Mesothelial cell of epicardium (in vitro differentiated cells): ENCODE data around the gene ERVV-1. TPM values are rescaled to one million over a fixed set of nuclear protein-coding genes. Genes with fewer than 3 reads are reported as not detected.

Experiments used
- DNase-seq, 2 experiments: peaks; one replicate each; pipeline ENCODE4 v3.0.0; 2021; ENCODE audit warnings: low spot score in 2 of 2; ENCODE audit not compliant: unreplicated experiment in 2 of 2
- H3K27ac Mint-ChIP-seq: 2 replicates; pipeline ENCODE4 v1.8.0; 2021; ENCODE audit warnings: mixed read lengths
- H3K27me3 Mint-ChIP-seq: 2 replicates; pipeline ENCODE4 v1.8.0; 2021; ENCODE audit warnings: low read depth, mixed read lengths
- H3K36me3 Mint-ChIP-seq: 2 replicates; pipeline ENCODE4 v1.8.0; 2021; ENCODE audit warnings: mixed read lengths
- H3K4me1 Mint-ChIP-seq: 2 replicates; pipeline ENCODE4 v1.8.0; 2021; ENCODE audit warnings: mixed read lengths
- H3K4me3 Mint-ChIP-seq: 2 replicates; pipeline ENCODE4 v1.8.0; 2021; ENCODE audit warnings: mild to moderate bottlenecking, moderate library complexity, mixed read lengths
- H3K9me3 Mint-ChIP-seq: 2 replicates; pipeline ENCODE4 v1.8.0; 2021; ENCODE audit warnings: mixed read lengths
- CTCF ChIP-seq: fragments of 200-600 bp; sonication (generic); IDR thresholded peaks from one replicate; pipeline ENCODE4 v1.5.0; 2021; ENCODE audit warnings: antibody characterized with exemption; ENCODE audit not compliant: unreplicated experiment
- total RNA-seq: library from RNA; stranded (reverse); gene quantifications from 3 replicates; pipeline ENCODE4 v1.2.1, GENCODE V29; 2021

The ERVV-1 gene
- total RNA-seq, 1 donor from 2014 or later = 0.13 TPM

GRCh38 chr19:52990759-52991418 is 22.8 kb upstream of the ERVV-1 start:
- Mint-ChIP-seq H3K27ac (no peak overlapping the region), H3K9me3 (peaks cover 19% of the 10 kb centered on the region), H3K27me3 (no peaks in the 10 kb centered on the region), H3K4me3 (no peak overlapping the region), H3K4me1 (peaks cover 16% of the 10 kb centered on the region), H3K36me3 (peaks cover 30% of the 10 kb centered on the region)
- no peak for DNase-seq
- no peak for TF ChIP-seq CTCF

- Mint-ChIP-seq H3K27ac (peak overlapping the region; percentile 97), H3K4me1 (peaks cover 16% of the 10 kb centered on the region), H3K27me3 (no peaks in the 10 kb centered on the region), H3K9me3 (peaks cover 14% of the 10 kb centered on the region), H3K36me3 (peaks cover 24% of the 10 kb centered on the region), H3K4me3 (peak overlapping the region; percentile 90)
- no peak for DNase-seq
- no peak for TF ChIP-seq CTCF
Observed at GRCh38 chr19:52991484-52991883, 22.2 kb upstream of the ERVV-1 start.

- Mint-ChIP-seq H3K9me3 (peaks cover 6% of the 10 kb centered on the region), H3K4me3 (peak overlapping the region; percentile 90), H3K27me3 (no peaks in the 10 kb centered on the region), H3K36me3 (peaks cover 15% of the 10 kb centered on the region), H3K4me1 (peaks cover 16% of the 10 kb centered on the region), H3K27ac (peak overlapping the region; percentile 97)
- no peak for TF ChIP-seq CTCF
- peak; percentile 21 to 54 for DNase-seq
Observed at GRCh38 chr19:52992109-52993004, 21.4 kb upstream of the ERVV-1 start.

GRCh38 chr19:52993342-52994178 is 20.2 kb upstream of the ERVV-1 start:
- TF ChIP-seq CTCF = peak; percentile 98
- Mint-ChIP-seq H3K27me3 (no peaks in the 10 kb centered on the region), H3K27ac (peak overlapping the region; percentile 97), H3K4me1 (peaks cover 16% of the 10 kb centered on the region), H3K4me3 (peak overlapping the region; percentile 90), H3K9me3 (peaks cover 3% of the 10 kb centered on the region), H3K36me3 (peaks cover 8% of the 10 kb centered on the region)
- DNase-seq = peak; percentile 81 to 93

GRCh38 chr19:52995711-52996110 is 18.0 kb upstream of the ERVV-1 start:
- no peaks in the 10 kb centered on the region for H3K36me3 Mint-ChIP-seq
- H3K9me3 Mint-ChIP-seq = peaks cover 3% of the 10 kb centered on the region
- H3K4me1 Mint-ChIP-seq = peaks cover 16% of the 10 kb centered on the region
- no peak for TF ChIP-seq CTCF
- H3K27me3 Mint-ChIP-seq = no peaks in the 10 kb centered on the region
- no peak overlapping the region for H3K4me3 Mint-ChIP-seq
- no peak overlapping the region for H3K27ac Mint-ChIP-seq
- DNase-seq = no peak
